ENCODE measurements around the gene UQCRC1.

GRCh38 chr3:48565591-48566400, 43.6 kb downstream of the UQCRC1 start:
- TF ChIP-seq CTCF (IDR thresholded peaks at IDR 0.05) (no peak), POLR2A (IDR thresholded peaks at IDR 0.05) (no peak)
